WERI-Rb-1 (cell line): ENCODE results near the gene ADAMTS15.

Experiments used
- DNase-seq: peaks from one replicate; pipeline ENCODE4 v3.0.0-alpha.2; 2020
- H3K27ac ChIP-seq: fragments of 250-450 bp; sonication (Bioruptor Pico); 2 replicates; pipeline ENCODE4 v1.5.1; 2020; ENCODE audit warnings: mild to moderate bottlenecking, moderate library complexity
- H3K27me3 ChIP-seq: fragments of 250-450 bp; sonication (Bioruptor Pico); 2 replicates; pipeline ENCODE4 v1.5.1; 2021; ENCODE audit warnings: mild to moderate bottlenecking, low read depth, moderate library complexity; ENCODE audit not compliant: insufficient read depth, severe bottlenecking
- H3K36me3 ChIP-seq: fragments of 250-450 bp; sonication (Bioruptor Pico); 2 replicates; pipeline ENCODE4 v1.5.1; 2020; ENCODE audit warnings: mild to moderate bottlenecking, moderate library complexity
- H3K4me3 ChIP-seq: 2 replicates; pipeline ENCODE4 v1.5.1; 2011; ENCODE audit warnings: low read depth, mild to moderate bottlenecking, control low read depth, low read length
- H3K9me3 ChIP-seq: fragments of 250-450 bp; sonication (Bioruptor Pico); 2 replicates; pipeline ENCODE4 v1.5.1; 2021; ENCODE audit warnings: mild to moderate bottlenecking, moderate library complexity; ENCODE audit not compliant: severe bottlenecking
- TF ChIP-seq, protein P1 (sequence below): IDR thresholded peaks from 2 replicates; pipeline ENCODE4 v1.5.1; 2011; ENCODE audit warnings: low read depth, mild to moderate bottlenecking, control low read depth, inconsistent platforms, low read length

Gene ADAMTS15, protein sequence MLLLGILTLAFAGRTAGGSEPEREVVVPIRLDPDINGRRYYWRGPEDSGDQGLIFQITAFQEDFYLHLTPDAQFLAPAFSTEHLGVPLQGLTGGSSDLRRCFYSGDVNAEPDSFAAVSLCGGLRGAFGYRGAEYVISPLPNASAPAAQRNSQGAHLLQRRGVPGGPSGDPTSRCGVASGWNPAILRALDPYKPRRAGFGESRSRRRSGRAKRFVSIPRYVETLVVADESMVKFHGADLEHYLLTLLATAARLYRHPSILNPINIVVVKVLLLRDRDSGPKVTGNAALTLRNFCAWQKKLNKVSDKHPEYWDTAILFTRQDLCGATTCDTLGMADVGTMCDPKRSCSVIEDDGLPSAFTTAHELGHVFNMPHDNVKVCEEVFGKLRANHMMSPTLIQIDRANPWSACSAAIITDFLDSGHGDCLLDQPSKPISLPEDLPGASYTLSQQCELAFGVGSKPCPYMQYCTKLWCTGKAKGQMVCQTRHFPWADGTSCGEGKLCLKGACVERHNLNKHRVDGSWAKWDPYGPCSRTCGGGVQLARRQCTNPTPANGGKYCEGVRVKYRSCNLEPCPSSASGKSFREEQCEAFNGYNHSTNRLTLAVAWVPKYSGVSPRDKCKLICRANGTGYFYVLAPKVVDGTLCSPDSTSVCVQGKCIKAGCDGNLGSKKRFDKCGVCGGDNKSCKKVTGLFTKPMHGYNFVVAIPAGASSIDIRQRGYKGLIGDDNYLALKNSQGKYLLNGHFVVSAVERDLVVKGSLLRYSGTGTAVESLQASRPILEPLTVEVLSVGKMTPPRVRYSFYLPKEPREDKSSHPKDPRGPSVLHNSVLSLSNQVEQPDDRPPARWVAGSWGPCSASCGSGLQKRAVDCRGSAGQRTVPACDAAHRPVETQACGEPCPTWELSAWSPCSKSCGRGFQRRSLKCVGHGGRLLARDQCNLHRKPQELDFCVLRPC

DNA sequence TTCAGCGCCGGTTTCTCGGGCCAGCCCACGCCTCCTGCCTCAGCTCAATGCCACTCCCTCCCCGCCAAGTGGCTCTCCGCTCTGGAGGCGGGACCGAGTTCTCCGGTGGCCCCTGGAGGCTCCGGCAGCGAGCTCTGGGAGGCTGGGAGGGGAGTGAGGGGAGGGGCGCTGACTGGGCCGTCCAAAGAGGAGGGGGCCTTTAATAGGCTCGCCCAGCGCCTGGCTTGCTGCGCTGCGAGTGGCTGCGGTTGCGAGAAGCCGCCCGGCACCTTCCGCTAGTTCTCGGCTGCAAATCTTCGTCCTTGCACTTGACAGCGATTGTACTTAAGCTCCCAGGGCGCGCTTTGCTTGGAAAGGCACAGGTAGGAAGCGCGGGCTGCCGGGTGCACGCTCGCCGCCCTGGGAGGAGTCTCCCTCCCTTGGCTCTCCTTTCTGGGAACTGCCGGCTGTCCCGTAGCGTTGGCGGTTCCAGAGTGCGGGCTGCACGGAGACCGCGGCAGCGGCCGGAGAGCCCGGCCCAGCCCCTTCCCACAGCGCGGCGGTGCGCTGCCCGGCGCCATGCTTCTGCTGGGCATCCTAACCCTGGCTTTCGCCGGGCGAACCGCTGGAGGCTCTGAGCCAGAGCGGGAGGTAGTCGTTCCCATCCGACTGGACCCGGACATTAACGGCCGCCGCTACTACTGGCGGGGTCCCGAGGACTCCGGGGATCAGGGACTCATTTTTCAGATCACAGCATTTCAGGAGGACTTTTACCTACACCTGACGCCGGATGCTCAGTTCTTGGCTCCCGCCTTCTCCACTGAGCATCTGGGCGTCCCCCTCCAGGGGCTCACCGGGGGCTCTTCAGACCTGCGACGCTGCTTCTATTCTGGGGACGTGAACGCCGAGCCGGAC is at the start of gene ADAMTS15:
ADAMTS15 (plus strand) TSS at position 230 of the 894 bp plus-strand sequence; CDS start at position 559, 329 bp downstream.
- Histone ChIP-seq H3K27ac (no peak within 1 kb of the TSS), H3K9me3 (no peaks in the 10 kb centered on the region), H3K36me3 (no peaks in the 10 kb centered on the region), H3K4me3 (peak within 1 kb of the TSS; percentile 49), H3K27me3 (no peaks in the 10 kb centered on the region)
- TF ChIP-seq, protein P1, sequence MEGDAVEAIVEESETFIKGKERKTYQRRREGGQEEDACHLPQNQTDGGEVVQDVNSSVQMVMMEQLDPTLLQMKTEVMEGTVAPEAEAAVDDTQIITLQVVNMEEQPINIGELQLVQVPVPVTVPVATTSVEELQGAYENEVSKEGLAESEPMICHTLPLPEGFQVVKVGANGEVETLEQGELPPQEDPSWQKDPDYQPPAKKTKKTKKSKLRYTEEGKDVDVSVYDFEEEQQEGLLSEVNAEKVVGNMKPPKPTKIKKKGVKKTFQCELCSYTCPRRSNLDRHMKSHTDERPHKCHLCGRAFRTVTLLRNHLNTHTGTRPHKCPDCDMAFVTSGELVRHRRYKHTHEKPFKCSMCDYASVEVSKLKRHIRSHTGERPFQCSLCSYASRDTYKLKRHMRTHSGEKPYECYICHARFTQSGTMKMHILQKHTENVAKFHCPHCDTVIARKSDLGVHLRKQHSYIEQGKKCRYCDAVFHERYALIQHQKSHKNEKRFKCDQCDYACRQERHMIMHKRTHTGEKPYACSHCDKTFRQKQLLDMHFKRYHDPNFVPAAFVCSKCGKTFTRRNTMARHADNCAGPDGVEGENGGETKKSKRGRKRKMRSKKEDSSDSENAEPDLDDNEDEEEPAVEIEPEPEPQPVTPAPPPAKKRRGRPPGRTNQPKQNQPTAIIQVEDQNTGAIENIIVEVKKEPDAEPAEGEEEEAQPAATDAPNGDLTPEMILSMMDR: no peak
- peak; percentile 92 for DNase-seq

DNA sequence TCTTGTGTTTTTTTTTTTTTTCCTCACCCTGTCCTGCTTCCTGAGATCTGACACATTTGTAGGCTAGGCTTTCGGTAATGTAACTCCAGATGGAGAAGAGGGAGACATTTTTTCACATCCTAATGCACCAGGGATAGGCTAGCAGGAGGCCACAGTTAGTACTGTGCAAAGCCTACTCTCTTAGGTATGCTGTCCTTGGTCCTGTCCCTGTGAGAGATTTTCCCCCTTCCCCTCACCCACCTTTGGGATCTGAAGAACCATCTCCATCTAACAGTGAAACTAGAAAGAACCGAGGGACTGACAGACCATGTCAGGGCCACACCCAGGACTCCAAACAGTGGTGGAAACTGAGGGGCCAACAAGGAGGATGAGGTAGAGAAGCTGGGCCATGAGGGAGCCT is 49.2 kb upstream of the ADAMTS15 start:
- no peak overlapping the region for H3K4me3 ChIP-seq
- no peaks in the 10 kb centered on the region for H3K9me3 ChIP-seq
- no peak overlapping the region for H3K27ac ChIP-seq
- TF ChIP-seq, protein P1: no peak
- no peak for DNase-seq
- no peaks in the 10 kb centered on the region for H3K36me3 ChIP-seq
- no peaks in the 10 kb centered on the region for H3K27me3 ChIP-seq

DNA sequence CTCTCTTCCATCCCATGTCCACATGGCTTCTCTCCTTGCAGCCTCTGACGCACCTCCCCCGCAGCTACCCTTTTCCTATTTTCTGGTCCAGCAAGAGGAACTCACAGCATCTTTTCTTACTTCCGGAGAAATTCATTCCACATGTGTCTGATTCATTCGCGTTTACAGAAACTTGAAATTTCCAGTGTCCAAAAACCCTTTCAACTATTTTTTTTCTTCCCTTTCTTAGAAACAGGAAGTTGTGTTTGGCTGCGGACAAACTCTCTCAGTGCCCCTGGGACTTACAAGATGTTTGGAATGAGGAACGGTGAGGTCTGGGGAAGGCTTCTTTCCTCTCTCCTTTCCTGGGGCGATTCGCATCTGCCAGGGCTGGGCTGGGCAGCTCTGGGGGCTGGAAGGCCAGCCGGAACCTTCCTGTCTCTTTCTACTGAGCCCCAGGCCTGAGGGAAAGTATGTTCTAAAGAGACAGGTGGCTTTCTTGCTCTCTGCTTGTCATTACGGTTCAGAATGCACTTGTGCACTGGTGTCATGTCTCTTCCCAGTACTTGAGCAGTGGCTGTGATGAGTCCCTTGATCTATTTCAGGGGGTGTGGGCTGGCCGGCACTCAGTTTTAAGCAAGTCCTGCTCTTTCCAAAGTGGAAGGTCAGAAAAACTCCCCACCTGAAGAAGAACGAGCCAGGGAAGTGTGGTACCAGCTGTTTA is 47.5 kb upstream of the ADAMTS15 start:
- Histone ChIP-seq H3K36me3 (no peaks in the 10 kb centered on the region), H3K9me3 (no peaks in the 10 kb centered on the region), H3K27ac (no peak overlapping the region), H3K27me3 (peaks cover 1% of the 10 kb centered on the region), H3K4me3 (no peak overlapping the region)
- TF ChIP-seq, protein P1: no peak
- no peak for DNase-seq

DNA sequence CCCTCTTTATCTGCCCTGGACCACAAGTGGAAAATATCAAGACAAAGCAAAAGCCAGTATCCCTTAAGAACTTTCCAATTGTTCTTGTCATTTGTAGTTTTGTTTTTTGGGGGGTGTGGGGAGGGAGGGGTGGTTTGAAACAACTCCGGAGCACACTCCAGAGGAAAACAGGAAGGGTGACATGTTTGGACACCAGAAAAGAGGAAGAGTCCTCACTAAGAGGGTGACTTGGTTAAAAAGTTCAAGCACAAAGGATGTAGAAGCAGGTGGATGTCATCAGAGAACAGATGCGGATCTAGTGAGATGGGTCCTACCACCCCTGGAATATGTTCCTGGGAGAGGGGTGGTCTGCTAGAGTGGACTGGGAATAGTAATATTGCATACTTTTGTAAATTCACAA is 45.9 kb upstream of the ADAMTS15 start:
- no peak overlapping the region for H3K4me3 ChIP-seq
- no peaks in the 10 kb centered on the region for H3K36me3 ChIP-seq
- peaks cover 4% of the 10 kb centered on the region for H3K27me3 ChIP-seq
- H3K9me3 ChIP-seq: no peaks in the 10 kb centered on the region
- TF ChIP-seq, protein P1: no peak
- DNase-seq: no peak
- H3K27ac ChIP-seq: no peak overlapping the region
